Subcutaneous abdominal adipose tissue (tissue), 5 donors: ENCODE measurements around the gene UBE2S.
"Not testable (repeated sequence)": the region's sequence is repeated elsewhere in the genome, so short reads cannot be mapped to it uniquely, and the experiment has no call there.

Experiments used
- H3K27ac ChIP-seq: one replicate; pipeline ENCODE4 v1.7.0; 2013; ENCODE audit warnings: low read depth, mild to moderate bottlenecking, inconsistent platforms, low read length, moderate library complexity
- H3K27me3 ChIP-seq, 5 donors: one replicate each; pipeline ENCODE4 v1.7.0; 2013; ENCODE audit warnings: low read length in 5 of 5, inconsistent platforms in 1 of 5; ENCODE audit not compliant: control insufficient read depth in 5 of 5, insufficient read depth in 4 of 5
- H3K36me3 ChIP-seq, 5 donors: one replicate each; pipeline ENCODE4 v1.7.0; 2013; ENCODE audit warnings: low read length in 5 of 5; ENCODE audit not compliant: control insufficient read depth in 5 of 5, insufficient read depth in 5 of 5
- H3K4me1 ChIP-seq, 5 donors: one replicate each; pipeline ENCODE4 v1.7.0; 2013; ENCODE audit warnings: low read length in 5 of 5, mild to moderate bottlenecking in 3 of 5, moderate library complexity in 1 of 5; ENCODE audit not compliant: control insufficient read depth in 5 of 5, insufficient read depth in 5 of 5
- H3K4me3 ChIP-seq, 5 donors: one replicate each; pipeline ENCODE4 v1.7.0; 2013; ENCODE audit warnings: low read length in 5 of 5, low read depth in 1 of 5
- H3K9ac ChIP-seq, 5 donors: one replicate each; pipeline ENCODE4 v1.7.0; 2013; ENCODE audit warnings: low read length in 5 of 5, mild to moderate bottlenecking in 4 of 5, moderate library complexity in 3 of 5
- H3K9me3 ChIP-seq, 5 donors: one replicate each; pipeline ENCODE4 v1.7.0; 2013; ENCODE audit warnings: low read length in 5 of 5; ENCODE audit not compliant: control insufficient read depth in 5 of 5
- donor health status: healthy.
- donor health status: healthy.
- donor health status: healthy.
- donor health status: healthy.
- donor health status: healthy.

Gene UBE2S

DNA sequence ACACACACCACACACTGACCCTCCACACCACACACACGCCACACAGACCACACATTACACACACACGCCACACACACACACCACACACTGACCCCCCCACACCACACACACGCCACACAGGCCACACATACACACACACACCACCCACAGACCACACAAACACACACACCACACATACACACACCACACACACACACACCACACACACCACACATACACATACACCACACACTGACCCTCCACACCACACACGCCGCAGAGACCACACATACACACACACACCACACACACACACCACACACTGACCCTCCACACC, 40.5 kb upstream of the UBE2S start:
- not testable (repeated sequence) for H3K9ac ChIP-seq, H3K27ac ChIP-seq, H3K9me3 ChIP-seq, H3K36me3 ChIP-seq, H3K4me3 ChIP-seq
- Histone ChIP-seq H3K27me3 (peaks cover 25 to 63% (median 52%) of the 10 kb centered on the region in 5 donors), H3K4me1 (peaks cover 0 to 13% (median 9%) of the 10 kb centered on the region in 5 donors)

DNA sequence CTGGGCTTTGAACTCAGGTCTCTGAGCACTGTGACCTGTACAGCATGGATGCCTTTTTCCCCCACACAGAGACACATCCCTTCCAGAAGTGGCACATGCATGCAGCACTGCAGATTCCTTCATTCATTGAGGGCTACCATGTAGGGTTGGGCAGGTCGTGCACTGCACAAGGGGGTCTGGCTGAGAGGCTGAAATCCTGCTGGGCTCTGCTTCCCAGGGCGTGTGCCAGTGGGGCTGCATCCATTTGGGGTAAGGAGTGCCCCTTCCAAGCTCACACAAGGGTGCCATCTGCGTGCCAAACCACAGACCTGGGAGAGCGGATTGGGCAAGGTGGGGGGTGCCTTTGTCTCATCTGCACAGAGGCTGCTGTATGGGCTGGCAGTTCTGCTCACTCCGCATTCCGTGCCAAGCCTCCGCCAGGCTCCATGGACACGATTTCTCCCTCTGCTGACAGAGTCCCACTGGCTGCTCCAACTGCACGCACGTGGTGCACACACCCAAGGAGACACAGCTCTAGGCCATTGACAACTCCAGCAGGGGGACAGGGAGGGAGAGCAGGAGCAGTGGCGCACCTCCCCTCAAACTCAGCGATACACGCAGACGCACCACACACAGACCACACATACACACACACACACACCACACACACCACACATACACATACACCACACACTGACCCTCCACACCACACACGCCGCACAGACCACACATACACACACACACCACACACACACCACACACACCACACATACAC, 40.0 kb upstream of the UBE2S start:
- peaks cover 25 to 61% (median 54%) of the 10 kb centered on the region in 5 donors for H3K27me3 ChIP-seq
- H3K4me3 ChIP-seq: no peak overlapping the region
- no peaks in the 10 kb centered on the region for H3K9me3 ChIP-seq
- H3K36me3 ChIP-seq: no peaks in the 10 kb centered on the region
- H3K27ac ChIP-seq: no peak overlapping the region
- H3K4me1 ChIP-seq: peaks cover 0 to 10% (median 9%) of the 10 kb centered on the region in 5 donors
- no peak overlapping the region for H3K9ac ChIP-seq

DNA sequence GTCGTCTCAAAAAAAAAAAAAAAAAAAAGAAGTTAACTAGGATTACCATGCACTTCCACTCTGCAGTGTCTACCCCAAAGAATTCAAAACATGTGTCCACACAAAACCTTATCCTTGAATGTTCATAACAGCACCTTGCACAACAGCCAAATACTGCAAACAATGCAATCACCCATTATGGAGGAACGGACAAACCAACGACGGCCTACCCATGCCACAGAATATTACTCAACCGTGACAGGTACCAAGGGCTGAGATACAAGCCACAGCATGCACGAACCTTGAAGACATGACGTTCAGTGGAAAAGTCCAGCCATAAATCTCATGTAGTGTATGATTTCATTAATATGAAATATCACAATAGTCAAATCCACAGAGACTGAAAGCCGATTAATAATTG, 38.5 kb upstream of the UBE2S start:
- no peak overlapping the region for H3K27ac ChIP-seq
- peaks cover 0 to 10% (median 5%) of the 10 kb centered on the region in 5 donors for H3K4me1 ChIP-seq
- no peaks in the 10 kb centered on the region for H3K36me3 ChIP-seq
- no peaks in the 10 kb centered on the region for H3K9me3 ChIP-seq
- no peak overlapping the region for H3K9ac ChIP-seq
- H3K27me3 ChIP-seq: peaks cover 27 to 62% (median 58%) of the 10 kb centered on the region in 5 donors
- no peak overlapping the region for H3K4me3 ChIP-seq

DNA sequence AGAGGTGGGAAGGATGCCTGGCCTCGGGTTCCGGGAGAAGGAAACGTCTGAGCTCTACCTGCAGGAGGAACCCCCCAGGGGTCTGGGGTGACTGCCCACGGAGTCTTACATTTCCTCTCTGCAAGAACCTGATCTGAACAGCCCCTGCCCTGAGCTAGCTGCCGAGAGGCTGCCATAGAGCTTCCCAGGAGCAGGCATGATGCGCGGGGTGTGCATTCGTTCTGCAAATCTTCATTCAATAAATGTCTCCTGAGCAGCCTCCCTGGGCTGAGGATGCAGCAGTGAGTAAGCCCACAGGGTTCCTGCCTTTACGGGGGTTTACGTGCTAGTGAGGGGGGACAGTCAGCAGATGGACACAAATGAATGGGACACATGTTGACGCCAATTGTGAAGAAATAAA, 37.1 kb upstream of the UBE2S start:
- Histone ChIP-seq H3K4me1 (peaks cover 0 to 20% (median 6%) of the 10 kb centered on the region in 5 donors), H3K4me3 (no peak overlapping the region), H3K36me3 (no peaks in the 10 kb centered on the region), H3K9ac (no peak overlapping the region), H3K27me3 (peaks cover 35 to 65% (median 63%) of the 10 kb centered on the region in 5 donors), H3K9me3 (no peaks in the 10 kb centered on the region), H3K27ac (no peak overlapping the region)

GRCh38 chr19:55443824-55444480, 36.4 kb upstream of the UBE2S start:
- H3K9ac ChIP-seq: no peak overlapping the region
- no peak overlapping the region for H3K27ac ChIP-seq
- H3K27me3 ChIP-seq: peaks cover 36 to 65% (median 63%) of the 10 kb centered on the region in 5 donors
- H3K4me1 ChIP-seq: peaks cover 0 to 20% (median 6%) of the 10 kb centered on the region in 5 donors
- no peaks in the 10 kb centered on the region for H3K36me3 ChIP-seq
- peaks cover 0 to 2% (median 0%) of the 10 kb centered on the region in 5 donors for H3K9me3 ChIP-seq
- H3K4me3 ChIP-seq: no peak overlapping the region

DNA sequence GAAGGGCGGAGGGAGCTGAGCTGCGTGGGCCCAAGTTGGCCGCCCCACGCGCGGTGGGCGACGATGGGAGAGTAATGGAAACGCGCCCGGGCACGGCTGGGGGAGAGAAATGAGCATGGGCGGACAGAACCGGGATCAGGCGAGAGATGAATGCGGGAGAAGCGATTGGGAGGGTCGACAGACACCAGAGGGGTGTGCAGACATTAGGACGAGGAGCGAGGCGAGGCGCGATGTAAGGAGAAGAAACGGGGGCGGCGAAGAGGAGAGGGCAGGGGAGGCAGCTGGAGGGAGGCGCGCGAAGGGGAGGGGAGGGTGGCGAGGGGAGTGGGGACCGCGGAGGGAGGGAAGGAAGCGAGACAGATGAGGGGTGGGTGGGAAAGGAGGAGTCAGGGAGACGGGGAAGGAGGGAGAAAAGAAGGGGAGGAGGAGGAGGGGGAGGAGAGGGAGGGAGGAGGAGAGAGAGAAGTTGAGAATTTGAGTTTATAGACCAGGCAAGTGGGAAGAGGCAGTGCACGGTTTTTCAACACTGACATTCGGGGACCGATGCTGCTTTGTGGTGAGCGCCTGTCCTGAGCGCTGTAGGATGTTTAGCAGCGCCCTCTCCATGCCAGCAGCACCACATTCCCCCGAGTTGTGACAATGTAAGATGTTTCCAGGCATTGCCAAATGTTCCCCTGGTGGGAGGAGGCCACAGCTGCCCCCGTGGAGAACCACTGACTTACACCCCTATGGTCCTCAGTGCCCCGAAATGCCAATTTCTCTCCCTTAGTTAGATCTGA, 35.6 kb upstream of the UBE2S start, which contains the start of gene SHISA7:
TSS of gene SHISA7 (minus strand) at position 256 of the 779 bp plus-strand sequence. CDS start 437 bp downstream, outside the sequence.
- no peaks in the 10 kb centered on the region for H3K36me3 ChIP-seq
- peaks cover 0 to 20% (median 6%) of the 10 kb centered on the region in 5 donors for H3K4me1 ChIP-seq
- H3K27ac ChIP-seq: no peak within 1 kb of the TSS
- H3K9ac ChIP-seq: no peak within 1 kb of the TSS
- no peak within 1 kb of the TSS for H3K4me3 ChIP-seq
- H3K27me3 ChIP-seq: peaks cover 38 to 71% (median 67%) of the 10 kb centered on the region in 5 donors
- H3K9me3 ChIP-seq: peaks cover 0 to 4% (median 0%) of the 10 kb centered on the region in 5 donors

DNA sequence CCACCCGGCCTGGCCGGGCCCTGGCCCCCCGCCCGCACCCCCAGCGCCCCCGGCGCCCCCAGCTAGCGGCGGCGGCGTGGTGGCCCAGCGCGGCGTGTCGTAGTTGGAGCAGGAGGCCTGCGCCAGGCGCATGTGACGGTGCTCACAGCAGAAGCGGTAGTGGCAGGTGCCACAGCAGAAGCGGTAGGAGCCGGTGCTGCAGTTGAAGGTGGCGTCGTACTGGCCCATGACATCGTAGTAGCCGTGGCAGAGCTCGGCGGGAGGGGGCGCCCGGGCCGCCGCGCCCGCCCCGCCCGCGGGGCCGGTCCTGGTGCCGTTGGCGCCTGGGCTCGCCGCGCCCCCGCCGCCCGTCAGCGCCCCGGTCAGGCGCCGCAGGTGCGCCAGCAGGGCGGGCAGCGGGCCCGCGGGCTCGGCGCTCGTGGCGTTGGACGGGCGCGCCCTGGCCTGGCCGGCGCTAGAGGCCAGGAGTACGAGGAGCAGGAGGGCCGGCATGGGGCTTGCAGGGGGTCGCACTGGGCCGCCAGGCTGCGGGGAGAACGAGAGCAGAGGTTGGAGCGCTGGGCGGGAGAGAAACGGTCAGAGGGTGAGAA, 34.9 kb upstream of the UBE2S start:
- Histone ChIP-seq H3K9ac (no peak overlapping the region), H3K36me3 (no peaks in the 10 kb centered on the region), H3K4me3 (no peak overlapping the region), H3K4me1 (peaks cover 0 to 20% (median 6%) of the 10 kb centered on the region in 5 donors), H3K9me3 (peaks cover 0 to 4% (median 0%) of the 10 kb centered on the region in 5 donors), H3K27ac (no peak overlapping the region), H3K27me3 (peaks cover 38 to 75% (median 65%) of the 10 kb centered on the region in 5 donors)

- no peak overlapping the region for H3K4me3 ChIP-seq
- H3K9me3 ChIP-seq: peaks cover 0 to 4% (median 0%) of the 10 kb centered on the region in 5 donors
- peaks cover 0 to 20% (median 6%) of the 10 kb centered on the region in 5 donors for H3K4me1 ChIP-seq
- no peak overlapping the region for H3K9ac ChIP-seq
- peaks cover 38 to 72% (median 63%) of the 10 kb centered on the region in 5 donors for H3K27me3 ChIP-seq
- H3K27ac ChIP-seq: no peak overlapping the region
- no peaks in the 10 kb centered on the region for H3K36me3 ChIP-seq
Observed at GRCh38 chr19:55441692-55442321, 34.2 kb upstream of the UBE2S start.

DNA sequence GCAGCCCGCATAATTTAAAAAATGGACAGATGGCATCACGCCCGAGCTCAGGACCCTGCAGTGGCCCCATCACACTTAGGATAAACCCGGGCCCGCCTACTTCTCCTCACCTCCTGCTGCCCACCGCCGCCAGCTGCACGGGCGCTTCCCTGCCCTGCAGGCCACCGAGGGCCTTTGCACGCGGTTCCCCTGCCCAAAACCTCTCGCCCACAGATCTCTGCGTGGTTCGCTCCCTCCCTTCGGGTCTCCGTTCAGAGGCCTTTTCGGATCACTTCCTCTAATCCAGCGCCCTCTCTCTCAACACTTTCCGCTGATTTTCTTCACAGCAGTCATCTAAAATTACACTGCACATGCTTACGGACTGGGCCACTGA, 33.7 kb upstream of the UBE2S start:
- H3K9ac ChIP-seq: no peak overlapping the region
- H3K27ac ChIP-seq: no peak overlapping the region
- peaks cover 38 to 73% (median 63%) of the 10 kb centered on the region in 5 donors for H3K27me3 ChIP-seq
- no peaks in the 10 kb centered on the region for H3K36me3 ChIP-seq
- H3K4me3 ChIP-seq: no peak overlapping the region
- peaks cover 0 to 20% (median 6%) of the 10 kb centered on the region in 5 donors for H3K4me1 ChIP-seq
- peaks cover 0 to 4% (median 0%) of the 10 kb centered on the region in 5 donors for H3K9me3 ChIP-seq
